PC-9 (cell line): ENCODE results near the gene ZNF215. TPM values are rescaled to one million over a fixed set of nuclear protein-coding genes. Genes with fewer than 3 reads are reported as not detected.

Experiments
- BruUV-seq: library from RNA; stranded (reverse); fragments of 400-500 nt; replicated peaks from 2 replicates; lab custom pipeline; 2021; lab: Mats Ljungman, UMichigan
- CTCF ChIA-PET: fragments of 300-600 bp; sonication (Branson Sonifier 250); formaldehyde crosslinking; loops from one replicate; lab custom pipeline; 2022; ENCODE audit warnings: antibody characterized with exemption; lab: Charles Lee
- POLR2A ChIA-PET: fragments of 300-600 bp; sonication (Branson Sonifier 250); formaldehyde crosslinking; loops from one replicate; lab custom pipeline; 2022; ENCODE audit warnings: antibody characterized with exemption; ENCODE audit not compliant: unreplicated experiment; lab: Charles Lee
- DNase-seq, 2 experiments: peaks; one replicate each; pipeline versions ENCODE4 v3.0.0 to v3.0.0-alpha.2; 2015 to 2022; ENCODE audit warnings: mixed read lengths in 1 of 2
- H2AFZ ChIP-seq: fragments of 200-600 bp; sonication (generic); 2 replicates; pipeline ENCODE4 v1.8.1; 2017; ENCODE audit warnings: antibody characterized with exemption
- H3F3A ChIP-seq: fragments of 200-600 bp; sonication (generic); 2 replicates; pipeline ENCODE4 v1.8.1; 2017; ENCODE audit warnings: antibody characterized with exemption, mild to moderate bottlenecking, low read depth; ENCODE audit not compliant: insufficient read depth
- H3K27ac ChIP-seq: fragments of 200-600 bp; sonication (generic); 2 replicates; pipeline ENCODE4 v1.6.1; 2016; ENCODE audit warnings: mixed run types
- H3K27me3 ChIP-seq: fragments of 200-600 bp; sonication (generic); 2 replicates; pipeline ENCODE4 v1.6.1; 2016; ENCODE audit warnings: low read depth, mixed run types; ENCODE audit not compliant: insufficient read depth
- H3K36me3 ChIP-seq: fragments of 200-600 bp; sonication (generic); 2 replicates; pipeline ENCODE4 v1.6.1; 2016; ENCODE audit warnings: low read depth, mixed run types
- H3K4me1 ChIP-seq: fragments of 200-600 bp; sonication (generic); replicated peaks from 2 replicates; pipeline ENCODE4 v1.6.1; 2016; ENCODE audit warnings: mixed run types; ENCODE audit not compliant: insufficient read depth
- H3K4me2 ChIP-seq: fragments of 200-600 bp; sonication (generic); 2 replicates; pipeline ENCODE4 v1.6.1; 2017; ENCODE audit warnings: mixed run types
- H3K4me3 ChIP-seq: fragments of 200-600 bp; sonication (generic); 2 replicates; pipeline ENCODE4 v1.6.1; 2016; ENCODE audit warnings: mixed run types
- H3K79me2 ChIP-seq: fragments of 200-600 bp; sonication (generic); 2 replicates; pipeline ENCODE4 v1.6.1; 2017; ENCODE audit warnings: low read depth, mixed run types
- H3K9me2 ChIP-seq: fragments of 200-600 bp; sonication (generic); 2 replicates; pipeline ENCODE4 v1.8.1; 2017; ENCODE audit warnings: mild to moderate bottlenecking; ENCODE audit not compliant: insufficient read depth
- H3K9me3 ChIP-seq: fragments of 200-600 bp; sonication (generic); 2 replicates; pipeline ENCODE4 v1.8.1; 2016; ENCODE audit warnings: low read depth; ENCODE audit not compliant: insufficient read depth
- H4K20me1 ChIP-seq: fragments of 200-600 bp; sonication (generic); 2 replicates; pipeline ENCODE4 v1.8.1; 2017; ENCODE audit not compliant: insufficient read depth
- CTCF ChIP-seq: fragments of 200-600 bp; sonication (generic); conservative IDR thresholded peaks from 2 replicates; pipeline ENCODE4 v1.6.1; 2017; ENCODE audit warnings: mixed run types, antibody characterized with exemption, mild to moderate bottlenecking, moderate library complexity
- EZH2 ChIP-seq: fragments of 200-600 bp; sonication (generic); IDR thresholded peaks from 2 replicates; pipeline ENCODE4 v1.8.0; 2017; ENCODE audit warnings: antibody characterized with exemption, low read depth
- intact Hi-C: fragments of 100-400 bp; cut with micrococcal nuclease; formaldehyde crosslinking; loops from one replicate; pipeline ENCODE4 v1.10.0; 2022; ENCODE audit not compliant: unreplicated experiment
- total RNA-seq: library from RNA; stranded (reverse); gene quantifications from 2 replicates; pipeline ENCODE4 v1.2.3, GENCODE V29; 2021

ZNF215 gene
- total RNA-seq, 1 experiment from 2014 or later, result 2.0 TPM

GRCh38 chr11:6919698-6920097 is 6.5 kb upstream of the ZNF215 start:
- Histone ChIP-seq H3K27me3 (no peaks in the 10 kb centered on the region), H3K9me2 (no peaks in the 10 kb centered on the region), H3K4me2 (no peak overlapping the region), H3K9me3 (no peaks in the 10 kb centered on the region), H3F3A (no peaks in the 10 kb centered on the region), H4K20me1 (no peaks in the 10 kb centered on the region), H3K27ac (no peak overlapping the region), H2AFZ (no peak overlapping the region), H3K36me3 (no peaks in the 10 kb centered on the region), H3K4me3 (no peak overlapping the region), H3K4me1 (no peaks in the 10 kb centered on the region), H3K79me2 (no peaks in the 10 kb centered on the region)
- CTCF ChIA-PET, result no interaction called here
- intact Hi-C loops, result no loop called here
- no peak for DNase-seq
- no peak for TF ChIP-seq EZH2
- no TSS peak for BruUV-seq
- POLR2A ChIA-PET, result no interaction called here

- Histone ChIP-seq H3K27me3 (no peaks in the 10 kb centered on the region), H3F3A (peaks cover 4% of the 10 kb centered on the region), H3K27ac (no peak within 1 kb of the TSS), H3K4me2 (no peak within 1 kb of the TSS), H3K36me3 (no peaks in the 10 kb centered on the region), H3K9me3 (no peaks in the 10 kb centered on the region), H3K9me2 (no peaks in the 10 kb centered on the region), H3K79me2 (no peaks in the 10 kb centered on the region), H2AFZ (no peak within 1 kb of the TSS), H3K4me1 (no peaks in the 10 kb centered on the region), H3K4me3 (no peak within 1 kb of the TSS), H4K20me1 (no peaks in the 10 kb centered on the region)
- no TSS peak for BruUV-seq
- TF ChIP-seq CTCF (no peak), EZH2 (no peak)
- intact Hi-C loops, result no loop called here
- ChIA-PET CTCF (no interaction called here), POLR2A (no interaction called here)
- DNase-seq, result no peak
Measured at GRCh38 chr11:6920702-6921101, 5.5 kb upstream of the ZNF215 start, which contains the start of gene OR2D3. OR2D3 (plus strand) TSS chr11:6921002; CDS start chr11:6921002, 0 bp downstream.

- H3F3A ChIP-seq, result peaks cover 8% of the 10 kb centered on the region
- no peaks in the 10 kb centered on the region for H3K9me2 ChIP-seq
- POLR2A ChIA-PET, result no interaction called here
- TF ChIP-seq CTCF (no peak), EZH2 (no peak)
- no peaks in the 10 kb centered on the region for H3K9me3 ChIP-seq
- no TSS peak for BruUV-seq
- DNase-seq, result no peak
- no peaks in the 10 kb centered on the region for H4K20me1 ChIP-seq
- no peak overlapping the region for H3K4me3 ChIP-seq
- H3K4me2 ChIP-seq, result no peak overlapping the region
- CTCF ChIA-PET, result no interaction called here
- intact Hi-C loops, result no loop called here
- no peak overlapping the region for H3K27ac ChIP-seq
- H3K27me3 ChIP-seq, result no peaks in the 10 kb centered on the region
- no peaks in the 10 kb centered on the region for H3K79me2 ChIP-seq
- peaks cover 10% of the 10 kb centered on the region; the same call in 1 of the 2 replicates for H3K4me1 ChIP-seq
- no peaks in the 10 kb centered on the region for H3K36me3 ChIP-seq
- H2AFZ ChIP-seq, result no peak overlapping the region
Measured at GRCh38 chr11:6925007-6925577, 1.1 kb upstream of the ZNF215 start.
